ENCODE data around the gene HOXA7. TPM values are rescaled to one million over a fixed set of nuclear protein-coding genes. Genes with fewer than 3 reads are reported as not detected.

HOXA7 gene
- total and polyA plus RNA-seq, 4 donors = 1.0 to 2.2 (median 1.4) TPM

GRCh38 chr7:27151341-27151930 lies 5.0 kb downstream of the HOXA7 start:
- Histone ChIP-seq H3K27ac (ENCODE audit: low read depth in 1 of 2, low read length in 1 of 2) (peak overlapping the region in 1 of 2 donors; percentile 62), H3K4me1 (ENCODE audit: control insufficient read depth in 5 of 5, insufficient read depth in 5 of 5, low read length in 5 of 5) (peaks cover 0 to 61% (median 8%) of the 10 kb centered on the region in 5 donors), H3K36me3 (ENCODE audit: control insufficient read depth in 4 of 4, insufficient read depth in 4 of 4, low read length in 4 of 4) (no peaks in the 10 kb centered on the region), H3K4me3 (peak overlapping the region; percentile 16), H3K9me3 (ENCODE audit: control insufficient read depth in 4 of 4, insufficient read depth in 3 of 4, low read length in 3 of 4) (peaks cover 0 to 2% (median 0%) of the 10 kb centered on the region in 4 donors), H3K9ac (ENCODE audit: insufficient read depth in 1 of 2, low read length in 2 of 2) (peak overlapping the region; percentile 43 to 91), H3K27me3 (ENCODE audit: control insufficient read depth in 3 of 3, insufficient read depth in 3 of 3, low read length in 2 of 3) (peaks cover 0 to 72% (median 38%) of the 10 kb centered on the region in 3 donors)
- no peak for ATAC-seq (ENCODE audit: insufficient read depth, low FRiP score)
- no peak for TF ChIP-seq CTCF (IDR thresholded peaks at IDR 0.05; ENCODE audit: control extremely low read depth, extremely low read depth)
- 2 to 10% methylated on average over 27 of the region's 27 CpGs for WGBS, 2 donors
- DNase-seq = peak in 1 of 3 donors; percentile 65

- Histone ChIP-seq H3K36me3 (ENCODE audit: control insufficient read depth in 4 of 4, insufficient read depth in 4 of 4, low read length in 4 of 4) (no peaks in the 10 kb centered on the region), H3K4me1 (ENCODE audit: control insufficient read depth in 5 of 5, insufficient read depth in 5 of 5, low read length in 5 of 5) (peaks cover 0 to 67% (median 8%) of the 10 kb centered on the region in 5 donors), H3K27ac (ENCODE audit: low read depth in 1 of 2, low read length in 1 of 2) (peak overlapping the region in 1 of 2 donors; percentile 62), H3K27me3 (ENCODE audit: control insufficient read depth in 3 of 3, insufficient read depth in 3 of 3, low read length in 2 of 3) (peaks cover 0 to 73% (median 37%) of the 10 kb centered on the region in 3 donors), H3K9ac (ENCODE audit: insufficient read depth in 1 of 2, low read length in 2 of 2) (peak overlapping the region in 1 of 2 donors; percentile 91), H3K4me3 (peak overlapping the region; percentile 28), H3K9me3 (ENCODE audit: control insufficient read depth in 4 of 4, insufficient read depth in 3 of 4, low read length in 3 of 4) (peaks cover 0 to 3% (median 0%) of the 10 kb centered on the region in 4 donors)
- WGBS, 2 donors = 1 to 2% methylated on average over 58 of the region's 58 CpGs
- DNase-seq (peak; percentile 90 to 95 (median 91)), ATAC-seq (ENCODE audit: insufficient read depth, low FRiP score) (peak; percentile 84)
- TF ChIP-seq CTCF (IDR thresholded peaks at IDR 0.05; ENCODE audit: control extremely low read depth, extremely low read depth) = peak; percentile 60
These were observed 5.7 kb downstream of the HOXA7 start for GRCh38 chr7:27150568-27151340.

- 22 to 28% methylated on average over 13 of the region's 13 CpGs for WGBS, 2 donors
- peaks cover 0 to 4% (median 0%) of the 10 kb centered on the region in 4 donors for H3K9me3 ChIP-seq (ENCODE audit: control insufficient read depth in 4 of 4, insufficient read depth in 3 of 4, low read length in 3 of 4)
- DNase-seq (peak in 2 of 3 donors; percentile 37 to 58), ATAC-seq (ENCODE audit: insufficient read depth, low FRiP score) (no peak)
- H3K27me3 ChIP-seq (ENCODE audit: control insufficient read depth in 3 of 3, insufficient read depth in 3 of 3, low read length in 2 of 3) = peaks cover 0 to 72% (median 31%) of the 10 kb centered on the region in 3 donors
- H3K27ac ChIP-seq (ENCODE audit: low read depth in 1 of 2, low read length in 1 of 2) = peak overlapping the region in 1 of 2 donors; percentile 62
- peak overlapping the region; percentile 17 for H3K4me3 ChIP-seq
- TF ChIP-seq CTCF (IDR thresholded peaks at IDR 0.05; ENCODE audit: control extremely low read depth, extremely low read depth) = no peak
- peaks cover 0 to 2% (median 0%) of the 10 kb centered on the region in 4 donors for H3K36me3 ChIP-seq (ENCODE audit: control insufficient read depth in 4 of 4, insufficient read depth in 4 of 4, low read length in 4 of 4)
- peak overlapping the region in 1 of 2 donors; percentile 87 for H3K9ac ChIP-seq (ENCODE audit: insufficient read depth in 1 of 2, low read length in 2 of 2)
- peaks cover 0 to 63% (median 8%) of the 10 kb centered on the region in 5 donors for H3K4me1 ChIP-seq (ENCODE audit: control insufficient read depth in 5 of 5, insufficient read depth in 5 of 5, low read length in 5 of 5)
These were observed 6.5 kb downstream of the HOXA7 start for GRCh38 chr7:27149842-27150567.
